HepG2 (cell line): Measurements from ENCODE around the gene TEC.

ENCODE experiments used
- CTCF ChIP-seq: sonication (generic); formaldehyde crosslinking; IDR thresholded peaks from 2 replicates; pipeline ENCODE4 v1.5.0; 2020; ENCODE audit warnings: mild to moderate bottlenecking, missing genetic modification reagents, moderate library complexity
- ELF1 ChIP-seq: sonication (generic); formaldehyde crosslinking; IDR thresholded peaks from 2 replicates; pipeline ENCODE4 v1.4.0; 2020; ENCODE audit warnings: missing genetic modification reagents
- MAFK ChIP-seq, 2 experiments: IDR thresholded peaks in 1 of 2; conservative IDR thresholded peaks in 1 of 2; 2 replicates each; pipeline ENCODE4 v1.6.1; 2011; ENCODE audit warnings: improper control_type of control experiment in 2 of 2, low read length in 2 of 2
- SP2 ChIP-seq: sonication (generic); formaldehyde crosslinking; IDR thresholded peaks from 2 replicates; pipeline ENCODE4 v1.5.1; 2020; ENCODE audit warnings: mild to moderate bottlenecking, missing genetic modification reagents
- TF ChIP-seq, protein P1 (sequence below): sonication (generic); formaldehyde crosslinking; IDR thresholded peaks from 2 replicates; pipeline ENCODE4 v1.4.0; 2020; ENCODE audit warnings: missing genetic modification reagents

GRCh38 chr4:48299560-48299959, 29.9 kb upstream of the TEC start:
- TF ChIP-seq, protein P1, sequence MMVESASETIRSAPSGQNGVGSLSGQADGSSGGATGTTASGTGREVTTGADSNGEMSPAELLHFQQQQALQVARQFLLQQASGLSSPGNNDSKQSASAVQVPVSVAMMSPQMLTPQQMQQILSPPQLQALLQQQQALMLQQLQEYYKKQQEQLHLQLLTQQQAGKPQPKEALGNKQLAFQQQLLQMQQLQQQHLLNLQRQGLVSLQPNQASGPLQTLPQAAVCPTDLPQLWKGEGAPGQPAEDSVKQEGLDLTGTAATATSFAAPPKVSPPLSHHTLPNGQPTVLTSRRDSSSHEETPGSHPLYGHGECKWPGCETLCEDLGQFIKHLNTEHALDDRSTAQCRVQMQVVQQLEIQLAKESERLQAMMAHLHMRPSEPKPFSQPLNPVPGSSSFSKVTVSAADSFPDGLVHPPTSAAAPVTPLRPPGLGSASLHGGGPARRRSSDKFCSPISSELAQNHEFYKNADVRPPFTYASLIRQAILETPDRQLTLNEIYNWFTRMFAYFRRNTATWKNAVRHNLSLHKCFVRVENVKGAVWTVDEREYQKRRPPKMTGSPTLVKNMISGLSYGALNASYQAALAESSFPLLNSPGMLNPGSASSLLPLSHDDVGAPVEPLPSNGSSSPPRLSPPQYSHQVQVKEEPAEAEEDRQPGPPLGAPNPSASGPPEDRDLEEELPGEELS = no peak
- no peak for TF ChIP-seq MAFK (conservative IDR thresholded peaks at IDR 0.05 in 1 of 2, IDR thresholded peaks at IDR 0.05 in 1 of 2; ENCODE audit: low read length in 2 of 2)
- TF ChIP-seq ELF1 (CRISPR knock-in tag) = no peak
- TF ChIP-seq CTCF (CRISPR knock-in tag) = no peak
- TF ChIP-seq SP2 (CRISPR knock-in tag) = no peak
